Ramos (cell line): ENCODE measurements around the gene AFAP1L1.

Experiments used
- in situ Hi-C: fragments of 300-500 bp; cut with MboI; formaldehyde crosslinking; loops from one replicate; pipeline ENCODE4 v1.14.3; 2022; ENCODE audit warnings: low sequenced_read_pairs; ENCODE audit not compliant: unreplicated experiment

AFAP1L1 gene

GRCh38 chr5:149271716-149272563 lies at the start of gene AFAP1L1:
TSS of gene AFAP1L1 (plus strand) at chr5:149271859. CDS start at chr5:149271969, 110 bp downstream.
- in situ Hi-C loops, result no loop called here

DNA sequence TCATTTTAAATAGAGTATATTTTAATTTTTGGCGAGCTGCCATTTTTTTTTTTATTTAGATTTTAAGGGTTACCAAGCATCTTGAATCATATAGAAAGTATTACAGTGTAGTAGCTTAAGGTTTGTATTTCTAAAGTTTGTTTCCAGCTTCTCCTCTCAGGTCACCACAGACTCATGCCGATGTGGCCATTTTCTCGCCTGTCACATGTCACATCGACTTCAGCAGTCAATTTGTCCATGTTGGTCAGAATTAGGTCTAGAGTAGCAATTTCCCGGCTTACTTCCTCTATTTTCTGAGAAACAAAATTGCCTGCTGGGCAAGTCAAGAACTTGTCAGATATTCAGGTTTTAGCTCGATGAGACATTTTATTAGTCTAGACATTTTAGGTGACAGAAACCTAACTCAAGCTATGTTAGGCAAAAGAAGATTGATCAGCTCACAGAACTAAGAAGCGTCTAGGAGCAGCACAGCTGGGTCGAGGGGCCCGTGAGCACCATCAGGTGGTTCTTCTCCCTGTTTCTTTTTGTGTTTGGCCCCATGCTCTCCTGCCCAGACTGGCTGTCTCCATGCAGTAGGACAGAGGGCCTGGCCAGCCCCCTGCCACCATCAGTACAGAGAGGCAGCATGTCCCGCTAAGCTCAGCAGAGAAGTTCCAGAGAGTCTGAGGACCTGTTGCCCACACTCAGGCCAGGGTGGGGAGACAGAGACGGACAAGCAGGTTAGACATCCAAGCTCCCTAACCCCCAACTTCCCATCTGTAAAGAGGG lies 48.4 kb upstream of the AFAP1L1 start:
- in situ Hi-C loops, result no loop called here

GRCh38 chr5:149224282-149224681 lies 47.4 kb upstream of the AFAP1L1 start:
- in situ Hi-C loops, result no loop called here

GRCh38 chr5:149227168-149227826 lies 44.4 kb upstream of the AFAP1L1 start:
- in situ Hi-C loops, result no loop called here

DNA sequence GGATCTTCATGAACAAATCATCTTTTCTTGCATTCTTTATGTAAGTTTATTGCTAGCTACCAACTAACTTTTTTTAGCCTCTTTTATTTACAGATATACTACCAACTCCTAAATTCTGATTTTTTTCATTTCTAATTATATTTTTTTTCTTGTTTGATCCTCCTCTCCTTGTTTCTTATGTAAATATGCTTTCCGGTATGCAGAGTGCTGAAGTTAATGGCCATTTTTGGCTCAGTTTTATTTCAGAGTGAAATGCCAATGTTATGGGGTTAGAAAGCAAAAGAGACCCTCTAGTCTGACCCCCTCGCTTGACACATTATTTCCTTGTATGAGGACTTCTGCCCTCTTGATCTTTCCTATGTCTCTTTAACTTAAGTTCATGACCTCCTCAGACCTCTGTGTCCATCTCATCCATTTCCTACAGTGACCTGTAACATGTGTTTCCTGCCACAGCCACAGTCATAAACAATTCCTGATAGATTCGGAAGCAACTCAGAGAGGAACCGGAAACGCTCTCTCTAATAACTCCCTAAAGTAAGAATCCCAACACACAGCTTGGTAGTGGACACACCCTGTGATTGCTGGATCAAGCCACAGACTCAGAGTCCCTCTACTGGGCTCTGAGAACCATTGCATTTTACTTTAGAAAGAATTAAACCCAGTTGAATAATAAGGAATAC lies 42.9 kb upstream of the AFAP1L1 start:
- in situ Hi-C loops, result no loop called here

DNA sequence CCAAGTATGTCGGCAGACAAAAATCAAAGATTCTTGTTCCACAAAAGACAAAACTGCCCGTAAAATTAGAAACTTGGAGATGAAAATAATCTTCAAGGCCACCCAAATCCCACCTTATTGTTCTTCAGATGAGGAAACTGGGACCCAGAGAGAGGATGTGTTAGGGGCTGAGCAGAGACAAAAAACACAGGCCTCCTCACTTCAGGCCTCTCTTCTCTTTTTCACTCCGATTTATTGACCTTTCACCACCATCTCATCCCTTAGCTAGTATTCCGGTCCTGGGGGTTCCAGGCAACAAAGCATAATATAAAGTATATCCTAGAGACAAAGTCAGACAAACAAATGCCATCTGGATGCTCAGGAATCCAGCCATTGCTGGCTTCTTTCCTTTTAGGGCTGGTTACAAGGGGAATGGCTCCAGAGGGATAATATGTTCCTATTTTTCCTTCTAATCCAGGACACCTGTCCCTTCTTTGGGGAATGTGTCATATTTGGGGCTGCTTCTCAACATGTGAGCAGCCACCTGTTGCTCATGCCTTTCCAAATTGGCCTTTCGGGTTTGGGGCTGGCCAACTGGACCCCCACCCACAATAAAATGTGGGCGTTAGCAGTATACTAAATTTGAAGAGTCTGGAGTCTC lies 42.2 kb upstream of the AFAP1L1 start:
- in situ Hi-C loops, result no loop called here

DNA sequence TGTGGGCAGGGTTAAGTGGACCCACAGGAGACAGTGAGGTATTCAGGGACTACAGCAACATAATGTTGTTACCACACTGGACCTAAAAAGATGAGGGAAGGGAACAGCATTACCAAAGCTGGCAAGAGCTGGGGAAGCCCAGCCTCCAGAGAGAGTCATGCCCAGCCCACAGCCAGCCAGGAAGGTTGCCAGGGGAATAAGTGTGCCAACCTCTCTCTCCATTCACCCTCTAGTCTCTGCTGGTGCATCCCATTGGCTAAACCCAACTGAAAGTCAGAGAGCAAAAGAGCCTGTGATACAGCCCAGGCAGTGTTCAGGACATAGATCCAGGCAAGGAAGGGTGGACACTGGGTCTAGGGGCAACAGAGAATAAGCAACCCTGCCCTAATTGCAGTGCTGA lies 35.8 kb upstream of the AFAP1L1 start:
- in situ Hi-C loops, result no loop called here

DNA sequence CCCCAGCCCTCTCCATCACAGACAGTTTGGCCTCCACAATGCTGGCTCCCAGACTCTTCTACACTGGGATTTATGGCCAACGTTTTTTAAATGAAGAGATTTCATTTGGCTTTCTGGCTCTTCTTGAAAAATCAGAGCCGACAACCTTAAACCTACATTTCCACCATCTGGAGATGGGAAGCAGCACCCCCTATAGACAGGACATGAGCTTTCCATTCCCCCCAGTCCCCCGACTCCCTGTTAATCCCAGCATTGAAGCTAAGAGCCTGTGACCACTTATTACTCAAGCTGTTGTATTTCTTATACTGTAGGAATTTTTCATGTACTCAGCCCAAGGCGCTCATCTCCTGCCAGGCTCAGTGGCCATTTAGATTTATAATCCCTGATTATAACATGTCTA lies 34.0 kb upstream of the AFAP1L1 start:
- in situ Hi-C loops, result no loop called here

- in situ Hi-C loops, result no loop called here
These were observed 33.1 kb upstream of the AFAP1L1 start for GRCh38 chr5:149238540-149238939.

DNA sequence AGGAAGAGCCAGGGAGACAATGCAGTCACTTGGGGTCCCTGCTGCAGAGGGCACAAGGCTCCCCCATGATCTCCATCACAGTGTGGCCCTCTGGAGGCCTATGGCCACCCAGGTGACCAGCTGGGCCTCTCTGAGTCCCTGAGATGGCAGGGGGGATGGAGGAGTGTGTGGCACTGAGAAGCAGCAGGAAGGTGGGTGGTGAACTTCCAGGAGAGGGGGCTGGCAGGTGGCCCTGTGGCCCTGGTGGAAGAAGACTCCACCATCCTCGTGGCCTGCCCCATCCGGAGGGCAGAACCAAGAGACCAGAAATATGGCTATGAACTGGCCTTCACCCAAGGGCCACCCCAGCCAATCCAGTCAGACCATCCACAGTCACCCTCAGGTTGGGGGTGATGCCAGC lies 31.7 kb upstream of the AFAP1L1 start:
- in situ Hi-C loops, result no loop called here

DNA sequence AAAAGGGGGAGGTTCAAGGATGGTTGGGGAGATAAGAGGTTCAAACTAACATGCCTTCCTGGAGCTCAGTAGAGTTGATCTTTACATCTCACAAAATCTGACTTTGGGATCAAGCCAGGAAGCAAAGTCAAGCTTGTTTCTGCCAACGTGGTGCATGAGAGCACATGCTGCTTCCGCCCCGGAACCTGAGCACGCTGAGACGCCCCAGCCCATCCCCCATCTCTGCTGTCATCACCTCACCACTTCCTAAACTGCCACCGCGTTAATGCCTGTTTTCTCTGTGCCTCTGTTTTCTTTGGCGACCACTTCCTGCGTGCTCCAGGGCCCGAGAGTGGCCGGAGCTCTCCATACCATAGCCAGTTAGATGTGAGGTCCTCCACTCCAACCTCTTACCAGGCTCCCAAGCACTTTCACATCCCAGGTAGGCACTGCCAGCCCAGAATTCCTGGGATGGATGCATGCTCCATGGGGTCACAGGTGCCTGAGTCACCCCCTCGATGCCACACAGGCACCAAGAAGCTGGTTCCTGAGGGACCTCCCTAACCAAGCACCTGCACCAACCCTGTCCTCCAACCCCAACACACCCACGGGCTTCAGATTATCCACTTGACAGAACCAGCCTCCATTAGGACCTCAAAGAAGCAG lies 31.2 kb upstream of the AFAP1L1 start:
- in situ Hi-C loops, result no loop called here

DNA sequence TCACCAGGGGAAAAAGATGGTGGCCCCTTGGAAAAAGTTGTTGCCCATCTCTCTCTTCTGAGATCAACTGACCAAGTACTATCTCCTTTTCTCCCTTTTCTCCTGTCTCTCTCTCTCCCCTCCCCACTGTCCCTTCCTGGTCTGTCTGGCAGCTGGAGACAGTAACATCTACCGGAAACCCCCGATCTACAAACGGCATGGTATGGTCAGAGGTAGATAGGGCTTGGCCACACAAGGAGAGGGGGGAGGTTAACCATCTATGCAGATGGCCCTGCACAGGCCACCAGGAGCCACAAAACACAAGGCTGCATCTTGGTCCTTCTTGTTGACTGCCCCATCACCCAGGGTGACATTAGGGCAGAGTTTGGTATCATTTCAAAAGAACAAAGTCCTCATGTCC lies 29.3 kb upstream of the AFAP1L1 start:
- in situ Hi-C loops, result no loop called here

DNA sequence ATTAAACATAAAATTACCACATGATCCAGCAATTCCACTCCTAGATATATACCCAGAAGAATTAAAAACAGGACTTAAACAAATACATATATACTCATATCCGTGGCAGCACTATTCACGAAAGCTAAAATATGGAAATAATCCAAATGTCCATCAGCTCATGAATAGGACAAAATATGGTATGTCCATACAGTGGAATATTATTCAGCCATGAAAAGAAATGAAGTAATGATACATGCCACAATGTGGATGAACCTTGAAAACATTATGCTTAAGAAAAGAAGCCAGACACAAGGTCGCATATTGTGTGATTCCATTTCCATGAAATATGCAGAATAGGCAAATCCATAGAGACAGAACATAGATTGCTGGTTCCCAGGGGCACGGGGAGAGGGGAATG lies 24.8 kb upstream of the AFAP1L1 start:
- in situ Hi-C loops, result no loop called here

- in situ Hi-C loops, result no loop called here
These were observed 23.9 kb upstream of the AFAP1L1 start for GRCh38 chr5:149247726-149248125.

DNA sequence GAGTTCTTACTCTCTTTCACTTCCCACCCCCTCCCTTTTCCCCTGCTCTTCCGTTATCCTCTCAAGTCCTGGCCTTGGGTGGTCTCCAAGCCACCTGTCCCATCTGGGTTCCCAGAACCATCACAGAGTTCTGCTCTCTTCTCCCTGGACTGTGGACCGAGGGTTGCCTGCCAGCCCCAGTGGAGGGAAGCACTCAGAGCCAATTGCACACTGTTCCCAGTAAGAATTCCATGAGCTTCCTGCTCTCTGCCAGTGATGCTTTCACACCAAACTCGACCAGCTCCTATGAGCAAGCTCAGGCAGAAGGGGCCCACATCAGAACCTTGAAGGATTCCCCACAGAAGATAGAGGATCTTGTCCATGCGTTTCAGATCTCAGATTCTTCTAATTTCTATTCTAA lies 20.1 kb upstream of the AFAP1L1 start:
- in situ Hi-C loops, result no loop called here

DNA sequence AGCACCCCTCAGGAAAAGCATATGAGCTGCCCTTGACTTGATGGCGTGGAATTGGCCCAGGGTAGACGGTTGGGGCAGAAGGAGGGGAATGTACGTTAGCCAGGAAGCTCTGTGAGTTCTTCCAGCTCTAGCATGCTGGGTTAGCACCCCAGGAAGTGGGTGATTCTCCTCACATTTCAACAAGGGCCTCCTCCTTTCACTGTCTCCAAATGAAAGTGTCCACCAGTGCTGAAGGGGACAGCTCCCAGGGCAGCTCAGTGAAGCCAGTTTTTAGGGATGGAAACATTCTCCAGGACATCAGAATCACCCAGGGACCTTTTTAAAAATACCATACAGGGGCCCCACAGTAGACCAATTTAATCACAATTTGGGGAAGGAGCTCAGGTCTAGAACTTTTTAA lies 17.2 kb upstream of the AFAP1L1 start:
- in situ Hi-C loops, result no loop called here

GRCh38 chr5:149256451-149256850 lies 15.2 kb upstream of the AFAP1L1 start:
- in situ Hi-C loops, result no loop called here

- in situ Hi-C loops, result no loop called here
These were observed 14.5 kb upstream of the AFAP1L1 start for GRCh38 chr5:149257131-149257530.

DNA sequence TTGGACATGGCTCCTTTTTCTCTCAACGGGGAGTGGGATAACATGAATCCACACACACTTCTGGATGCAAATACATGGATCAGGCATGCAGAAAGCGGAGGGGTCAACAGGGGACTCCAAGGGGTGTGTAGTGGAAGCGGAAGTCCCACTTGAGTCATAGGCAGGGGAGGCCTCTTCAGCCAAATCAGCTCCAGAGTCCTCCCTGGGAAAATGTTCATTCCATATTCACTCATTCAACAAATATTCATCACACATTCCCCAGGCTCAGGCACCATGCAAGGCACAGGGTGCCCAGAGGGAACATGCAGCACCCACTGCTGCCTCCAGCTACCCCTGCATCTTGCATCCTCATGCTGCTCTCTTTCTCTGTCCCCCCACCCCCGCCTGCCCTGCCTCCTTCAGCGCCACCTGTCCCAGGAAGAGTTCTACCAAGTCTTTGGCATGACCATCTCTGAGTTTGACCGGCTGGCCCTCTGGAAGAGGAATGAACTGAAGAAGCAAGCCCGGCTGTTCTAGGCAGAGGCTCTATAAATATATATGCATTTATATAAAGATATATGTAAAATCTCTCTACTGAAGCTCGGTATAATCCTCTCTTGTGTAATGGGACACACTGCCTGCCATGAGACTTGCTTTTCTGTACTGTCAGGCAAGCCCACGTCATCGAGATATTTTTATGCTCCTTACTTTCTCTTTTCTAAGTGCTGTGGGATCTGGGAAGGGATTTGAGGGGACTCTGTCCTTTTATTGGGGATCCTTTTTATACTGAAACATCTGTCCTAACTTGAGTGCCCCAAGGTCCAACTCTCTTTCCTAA lies 13.6 kb upstream of the AFAP1L1 start:
- in situ Hi-C loops, result no loop called here
